Measurements from ENCODE around the gene TALDO1. TPM values are rescaled to one million over a fixed set of nuclear protein-coding genes. Genes with fewer than 3 reads are reported as not detected.

The TALDO1 gene
- total and polyA plus RNA-seq, 12 donors = 55.3 to 124 (median 96.3) TPM

DNA sequence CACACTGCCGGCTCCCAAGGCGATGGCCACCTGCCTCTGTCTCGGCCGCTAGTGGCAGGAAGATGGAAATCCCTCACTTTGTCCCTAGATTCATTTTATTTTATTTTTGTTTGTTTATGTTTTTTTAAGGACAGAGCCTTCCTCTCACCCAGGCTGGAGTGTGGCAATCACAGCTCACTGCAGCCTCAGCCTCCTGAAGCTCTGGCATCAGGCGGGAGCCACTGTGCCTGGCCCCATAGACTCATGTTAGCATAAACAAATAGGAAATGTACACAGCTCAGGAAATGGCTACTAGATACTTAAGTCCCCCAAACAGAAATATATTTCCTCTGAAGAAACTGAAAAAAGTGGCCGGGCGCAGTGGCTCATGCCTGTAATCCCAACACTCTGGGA lies 48.2 kb upstream of the TALDO1 start:
- peaks cover 3 to 45% (median 25%) of the 10 kb centered on the region in 9 donors for H3K4me1 ChIP-seq
- H3K36me3 ChIP-seq = peaks cover 0 to 41% (median 7%) of the 10 kb centered on the region in 9 donors
- no peaks in the 10 kb centered on the region for H3K27me3 ChIP-seq
- TF ChIP-seq, protein P1, sequence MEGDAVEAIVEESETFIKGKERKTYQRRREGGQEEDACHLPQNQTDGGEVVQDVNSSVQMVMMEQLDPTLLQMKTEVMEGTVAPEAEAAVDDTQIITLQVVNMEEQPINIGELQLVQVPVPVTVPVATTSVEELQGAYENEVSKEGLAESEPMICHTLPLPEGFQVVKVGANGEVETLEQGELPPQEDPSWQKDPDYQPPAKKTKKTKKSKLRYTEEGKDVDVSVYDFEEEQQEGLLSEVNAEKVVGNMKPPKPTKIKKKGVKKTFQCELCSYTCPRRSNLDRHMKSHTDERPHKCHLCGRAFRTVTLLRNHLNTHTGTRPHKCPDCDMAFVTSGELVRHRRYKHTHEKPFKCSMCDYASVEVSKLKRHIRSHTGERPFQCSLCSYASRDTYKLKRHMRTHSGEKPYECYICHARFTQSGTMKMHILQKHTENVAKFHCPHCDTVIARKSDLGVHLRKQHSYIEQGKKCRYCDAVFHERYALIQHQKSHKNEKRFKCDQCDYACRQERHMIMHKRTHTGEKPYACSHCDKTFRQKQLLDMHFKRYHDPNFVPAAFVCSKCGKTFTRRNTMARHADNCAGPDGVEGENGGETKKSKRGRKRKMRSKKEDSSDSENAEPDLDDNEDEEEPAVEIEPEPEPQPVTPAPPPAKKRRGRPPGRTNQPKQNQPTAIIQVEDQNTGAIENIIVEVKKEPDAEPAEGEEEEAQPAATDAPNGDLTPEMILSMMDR (IDR thresholded peaks at IDR 0.05) = no peak
- 95 to 97% methylated on average over 7 of the region's 7 CpGs for WGBS, 2 donors
- H3K4me3 ChIP-seq = no peak overlapping the region
- ATAC-seq (no peak), DNase-seq (no peak)
- H3K9me3 ChIP-seq = no peaks in the 10 kb centered on the region
- H3K27ac ChIP-seq = no peak overlapping the region
- intact Hi-C loops (cut with DNase I) = no loop called here

DNA sequence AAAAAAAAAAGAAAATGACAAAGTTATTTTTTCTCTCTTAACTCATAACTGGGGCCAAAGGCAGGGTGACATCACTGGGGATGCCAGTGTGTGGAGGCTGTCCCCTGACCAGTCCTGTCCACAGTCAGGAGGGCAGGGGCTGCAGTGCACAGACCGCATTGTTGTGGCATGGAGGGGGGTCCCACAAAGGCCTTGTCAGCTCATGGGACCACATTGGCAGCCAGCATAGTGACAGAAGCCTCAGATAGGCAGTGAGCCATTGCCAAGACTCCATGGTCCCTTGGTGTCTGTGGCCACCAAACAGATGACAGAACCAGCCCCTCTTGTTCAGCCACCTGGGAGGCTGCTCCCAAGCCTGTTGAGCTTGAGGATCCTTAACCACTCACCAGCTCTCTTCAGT lies 47.5 kb upstream of the TALDO1 start:
- H3K27ac ChIP-seq = no peak overlapping the region
- TF ChIP-seq, protein P1 (IDR thresholded peaks at IDR 0.05) = no peak
- no peaks in the 10 kb centered on the region for H3K9me3 ChIP-seq
- no peak overlapping the region for H3K4me3 ChIP-seq
- 93 to 100% methylated on average over 1 of the region's 1 CpG for WGBS, 2 donors
- DNase-seq (no peak), ATAC-seq (no peak)
- H3K4me1 ChIP-seq = peaks cover 3 to 42% (median 20%) of the 10 kb centered on the region in 9 donors
- intact Hi-C loops (cut with DNase I) = no loop called here
- peaks cover 0 to 41% (median 7%) of the 10 kb centered on the region in 9 donors for H3K36me3 ChIP-seq
- H3K27me3 ChIP-seq = no peaks in the 10 kb centered on the region

DNA sequence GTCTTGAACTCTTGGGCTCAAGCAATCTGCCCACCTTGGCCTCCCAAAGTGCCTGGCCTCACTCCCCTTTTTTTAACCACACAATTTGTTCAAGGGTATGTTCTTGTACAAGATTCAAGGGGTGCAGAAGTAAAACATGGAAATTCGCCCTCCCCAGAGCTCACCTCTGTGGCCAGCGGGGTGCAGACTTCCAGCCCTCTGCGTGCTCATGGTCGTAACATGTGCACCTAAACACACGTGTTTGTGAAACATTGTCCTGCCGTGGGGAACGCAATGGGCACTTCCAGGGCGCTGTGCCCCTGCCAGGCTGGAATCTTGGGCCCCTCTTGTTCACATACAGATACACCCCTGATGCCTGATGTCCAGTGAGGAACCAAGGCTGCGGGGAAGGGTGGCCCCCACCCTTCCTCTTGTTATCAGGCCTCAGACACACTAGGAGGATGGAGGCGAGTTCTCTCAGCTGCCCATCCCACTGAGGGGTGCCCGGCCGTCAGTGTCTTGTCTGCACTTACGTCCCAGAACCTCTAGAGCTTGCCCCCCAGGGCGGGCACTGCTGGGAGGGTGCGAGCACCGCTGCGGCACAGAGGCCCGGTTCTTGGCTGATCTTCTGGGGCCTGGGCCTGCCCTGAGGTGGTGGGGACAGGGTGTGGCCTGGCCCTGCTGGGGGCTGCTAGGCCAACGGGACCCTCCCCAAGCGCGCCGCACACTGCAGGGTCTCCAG lies 45.4 kb upstream of the TALDO1 start:
- H3K9me3 ChIP-seq = no peaks in the 10 kb centered on the region
- H3K27me3 ChIP-seq = peaks cover 6 to 19% (median 9%) of the 10 kb centered on the region in 7 donors
- TF ChIP-seq, protein P1 (IDR thresholded peaks at IDR 0.05) = no peak
- ATAC-seq (no peak), DNase-seq (no peak)
- intact Hi-C loops (cut with DNase I) = no loop called here
- H3K27ac ChIP-seq = peak overlapping the region in 1 of 10 donors; percentile 53
- peaks cover 0 to 41% (median 7%) of the 10 kb centered on the region in 9 donors for H3K36me3 ChIP-seq
- peaks cover 3 to 55% (median 32%) of the 10 kb centered on the region in 9 donors for H3K4me1 ChIP-seq
- no peak overlapping the region for H3K4me3 ChIP-seq
- WGBS, 2 donors = 96% methylated on average over 22 of the region's 22 CpGs

DNA sequence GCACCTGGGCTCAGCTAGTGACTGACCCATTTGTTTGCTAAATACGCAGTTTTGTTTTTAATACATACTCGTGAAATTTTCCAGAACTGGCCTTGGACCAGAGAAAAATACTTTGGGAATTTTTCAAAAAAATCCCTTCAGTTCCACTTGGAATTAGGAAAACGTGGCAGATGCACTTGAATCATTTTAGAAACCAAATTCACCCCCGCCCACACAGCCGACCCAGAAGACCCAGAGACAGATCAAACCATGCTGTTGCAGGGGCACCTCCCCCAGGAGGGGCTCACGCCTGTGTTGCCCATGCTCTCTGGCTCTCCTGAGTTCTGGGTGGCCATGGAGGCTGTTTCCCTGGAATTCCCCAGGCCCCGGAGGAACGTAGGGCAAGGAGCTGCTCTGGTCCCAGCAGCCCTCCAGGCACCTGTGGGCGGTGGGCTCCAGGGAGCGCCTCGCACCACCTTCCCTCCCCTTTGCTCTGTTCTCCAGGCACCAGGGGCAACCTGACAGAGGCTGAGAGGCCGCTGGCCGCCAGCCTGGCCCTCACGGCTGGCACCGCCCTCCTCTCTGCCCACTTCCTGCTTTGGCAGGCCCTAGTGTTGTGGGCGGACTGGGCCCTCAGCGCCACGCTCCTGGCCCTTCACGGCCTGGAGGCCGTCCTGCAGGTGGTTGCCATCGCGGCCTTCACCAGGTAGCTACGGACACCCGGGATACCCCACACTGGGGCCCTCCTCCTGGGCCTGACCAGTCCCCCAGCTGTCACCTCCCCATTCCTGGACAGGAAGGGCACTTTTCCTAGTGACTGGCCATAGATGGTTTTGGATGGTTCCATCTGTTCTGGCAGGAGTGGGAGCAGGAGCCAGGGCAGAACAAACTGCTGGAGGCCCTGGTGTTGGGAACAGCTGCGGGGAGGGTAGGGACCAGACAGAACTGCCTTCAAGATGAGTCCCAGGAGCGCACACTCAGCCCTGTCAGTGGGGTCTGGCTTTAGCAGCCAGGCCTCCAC lies 44.5 kb upstream of the TALDO1 start:
- TF ChIP-seq, protein P1 (IDR thresholded peaks at IDR 0.05) = no peak
- H3K4me3 ChIP-seq = no peak overlapping the region
- DNase-seq = no peak
- H3K27ac ChIP-seq = peak overlapping the region in 1 of 10 donors; percentile 53
- WGBS, 2 donors = 89 to 91% methylated on average over 26 of the region's 26 CpGs
- peaks cover under 1 to 52% (median 29%) of the 10 kb centered on the region in 9 donors for H3K4me1 ChIP-seq
- H3K36me3 ChIP-seq = peaks cover 0 to 41% (median 7%) of the 10 kb centered on the region in 9 donors
- peaks cover 6 to 28% (median 18%) of the 10 kb centered on the region in 7 donors for H3K27me3 ChIP-seq
- ATAC-seq = peak in 1 of 8 donors; percentile 34
- intact Hi-C loops (cut with DNase I) = no loop called here
- H3K9me3 ChIP-seq = no peaks in the 10 kb centered on the region
